ENCODE data around the gene PARP3. TPM values are rescaled to one million over a fixed set of nuclear protein-coding genes. Genes with fewer than 3 reads are reported as not detected.

The PARP3 gene
- total and polyA plus RNA-seq, 9 of the 15 experiments (the other 6 are each of a cell fraction or from before 2014, with no cell fraction given) = 0.46 to 6.6 (median 4.5) TPM

- 0 out of 2 replicates have a peak, but pooled peaks have one; percentile 7 for TF ChIP-seq ZNF316 (IDR thresholded peaks at IDR 0.05)
- no peak for TF ChIP-seq SLC30A9 (CRISPR knock-in tag; IDR thresholded peaks at IDR 0.05)
- peak; percentile 19; the same call in 1 of the 2 replicates for TF ChIP-seq HNRNPL (IDR thresholded peaks at IDR 0.05; ENCODE audit: low read depth, low read length)
- TF ChIP-seq RAD21 (CRISPR knock-in tag; conservative IDR thresholded peaks at IDR 0.05 in 1 of 2, IDR thresholded peaks at IDR 0.05 in 1 of 2) = peak in 1 of 2 experiments; percentile 34; a peak in 2 of 4 replicates
- TF ChIP-seq FOXM1 (IDR thresholded peaks at IDR 0.05; ENCODE audit: low read depth) = no peak
- TF ChIP-seq FOXM1 (CRISPR knock-in tag; IDR thresholded peaks at IDR 0.05; ENCODE audit: low read depth) = no peak
- 0 out of 2 replicates have a peak, but pooled peaks have one; percentile 16 for TF ChIP-seq RB1 (IDR thresholded peaks at IDR 0.05; ENCODE audit: low read depth)
- peak; percentile 80; the same call in 1 of the 2 replicates for TF ChIP-seq NKRF (IDR thresholded peaks at IDR 0.05; ENCODE audit: borderline replicate concordance)
- TF ChIP-seq NONO (IDR thresholded peaks at IDR 0.05; ENCODE audit: low read depth in 2 of 2, low read length in 1 of 2) = no peak
- 0 out of 2 replicates have a peak, but pooled peaks have one; percentile 2 for TF ChIP-seq SMC3 (conservative IDR thresholded peaks at IDR 0.05; ENCODE audit: insufficient read depth, low read depth, low read length)
- TF ChIP-seq ZBTB7A (IDR thresholded peaks at IDR 0.05; ENCODE audit: borderline replicate concordance, control insufficient read depth, low read depth, low read length) = peak; percentile 32; the same call in 1 of the 2 replicates
- peak; percentile 67 to 95 (median 72) for TF ChIP-seq CTCF (IDR thresholded peaks at IDR 0.05 in 2 of 3, conservative IDR thresholded peaks at IDR 0.05 in 1 of 3; ENCODE audit: insufficient read depth in 2 of 3, low read depth in 1 of 3, low read length in 3 of 3)
- TF ChIP-seq SMARCA5 (IDR thresholded peaks at IDR 0.05) = 0 out of 2 replicates have a peak, but pooled peaks have one; percentile 30
- TF ChIP-seq JUND (IDR thresholded peaks at IDR 0.05; ENCODE audit: borderline replicate concordance, low read depth, low read length) = 0 out of 2 replicates have a peak, but pooled peaks have one; percentile 7
- no peak for TF ChIP-seq JUND (tag; IDR thresholded peaks at IDR 0.05; ENCODE audit: borderline replicate concordance, low read depth, low read length)
- TF ChIP-seq CREM (IDR thresholded peaks at IDR 0.05; ENCODE audit: low read depth) = 0 out of 2 replicates have a peak, but pooled peaks have one; percentile 3
Observed at GRCh38 chr3:51982352-51982837, 40.2 kb downstream of the PARP3 start (continued).
